WERI-Rb-1 (cell line): ENCODE data around the gene PRR3.

Experiments
- DNase-seq: peaks from one replicate; pipeline ENCODE4 v3.0.0-alpha.2; 2020
- H3K27ac ChIP-seq: fragments of 250-450 bp; sonication (Bioruptor Pico); 2 replicates; pipeline ENCODE4 v1.5.1; 2020; ENCODE audit warnings: mild to moderate bottlenecking, moderate library complexity
- H3K27me3 ChIP-seq: fragments of 250-450 bp; sonication (Bioruptor Pico); 2 replicates; pipeline ENCODE4 v1.5.1; 2021; ENCODE audit warnings: mild to moderate bottlenecking, low read depth, moderate library complexity; ENCODE audit not compliant: insufficient read depth, severe bottlenecking
- H3K36me3 ChIP-seq: fragments of 250-450 bp; sonication (Bioruptor Pico); 2 replicates; pipeline ENCODE4 v1.5.1; 2020; ENCODE audit warnings: mild to moderate bottlenecking, moderate library complexity
- H3K4me3 ChIP-seq: 2 replicates; pipeline ENCODE4 v1.5.1; 2011; ENCODE audit warnings: low read depth, mild to moderate bottlenecking, control low read depth, low read length
- H3K9me3 ChIP-seq: fragments of 250-450 bp; sonication (Bioruptor Pico); 2 replicates; pipeline ENCODE4 v1.5.1; 2021; ENCODE audit warnings: mild to moderate bottlenecking, moderate library complexity; ENCODE audit not compliant: severe bottlenecking
- CTCF ChIP-seq: IDR thresholded peaks from 2 replicates; pipeline ENCODE4 v1.5.1; 2011; ENCODE audit warnings: low read depth, mild to moderate bottlenecking, control low read depth, inconsistent platforms, low read length

PRR3 gene

GRCh38 chr6:30565772-30566171 is 8.7 kb downstream of the PRR3 start:
- Histone ChIP-seq H3K27ac (no peak overlapping the region), H3K27me3 (no peaks in the 10 kb centered on the region)

DNA sequence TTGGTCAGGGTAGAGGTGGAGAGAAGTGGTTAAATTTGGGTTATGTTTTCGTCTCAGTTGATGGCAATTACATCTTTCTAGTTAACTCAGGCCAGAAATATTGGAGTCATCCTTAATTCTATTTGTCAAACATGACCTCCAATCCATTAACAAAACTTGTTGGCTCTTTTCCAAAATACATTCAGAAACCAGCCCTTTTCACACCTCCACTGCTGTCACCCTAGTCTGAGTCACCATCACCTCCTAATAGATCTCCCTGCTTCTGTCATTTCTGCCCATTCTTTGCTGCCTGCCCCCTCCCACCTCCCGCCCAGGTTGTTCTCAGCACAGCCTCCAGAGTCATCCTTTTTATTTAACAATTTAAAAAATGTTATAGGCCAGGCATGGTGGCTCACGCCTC is 11.2 kb downstream of the PRR3 start:
- Histone ChIP-seq H3K27me3 (no peaks in the 10 kb centered on the region), H3K27ac (no peak overlapping the region), H3K4me3 (no peak overlapping the region), H3K36me3 (peaks cover 16% of the 10 kb centered on the region), H3K9me3 (no peaks in the 10 kb centered on the region)
- no peak for TF ChIP-seq CTCF
- no peak for DNase-seq

More at GRCh38 chr6:30565772-30566171, 8.7 kb downstream of the PRR3 start:
- no peak for DNase-seq
- TF ChIP-seq CTCF = no peak
- Histone ChIP-seq H3K36me3 (peaks cover 24% of the 10 kb centered on the region), H3K4me3 (no peak overlapping the region), H3K9me3 (no peaks in the 10 kb centered on the region)

- Histone ChIP-seq H3K9me3 (no peaks in the 10 kb centered on the region), H3K36me3 (peaks cover 34% of the 10 kb centered on the region), H3K4me3 (peak overlapping the region; percentile 73), H3K27me3 (no peaks in the 10 kb centered on the region), H3K27ac (no peak overlapping the region)
- no peak for TF ChIP-seq CTCF
- no peak for DNase-seq
Observed at GRCh38 chr6:30570263-30570662, 13.2 kb downstream of the PRR3 start.

- H3K4me3 ChIP-seq = peak overlapping the region; percentile 73
- DNase-seq = no peak
- H3K27ac ChIP-seq = peak overlapping the region; percentile 23
- no peaks in the 10 kb centered on the region for H3K9me3 ChIP-seq
- no peaks in the 10 kb centered on the region for H3K27me3 ChIP-seq
- TF ChIP-seq CTCF = no peak
- peaks cover 38% of the 10 kb centered on the region for H3K36me3 ChIP-seq
Observed at GRCh38 chr6:30570740-30571074, 13.6 kb downstream of the PRR3 start.

GRCh38 chr6:30571075-30571761 is 14.1 kb downstream of the PRR3 start, which contains the start of gene ABCF1:
Gene ABCF1, plus strand, starts transcription at chr6:30571442. Its CDS starts 46 bp downstream, at chr6:30571488.
- Histone ChIP-seq H3K36me3 (peaks cover 43% of the 10 kb centered on the region), H3K27me3 (no peaks in the 10 kb centered on the region), H3K27ac (peak within 1 kb of the TSS; percentile 95), H3K4me3 (peak within 1 kb of the TSS; percentile 73), H3K9me3 (no peaks in the 10 kb centered on the region)
- DNase-seq = peak; percentile 100
- TF ChIP-seq CTCF = no peak

- no peak for DNase-seq
- Histone ChIP-seq H3K27me3 (no peaks in the 10 kb centered on the region), H3K36me3 (peaks cover 48% of the 10 kb centered on the region), H3K27ac (peak overlapping the region; percentile 95), H3K4me3 (peak overlapping the region; percentile 73), H3K9me3 (no peaks in the 10 kb centered on the region)
- no peak for TF ChIP-seq CTCF
Observed at GRCh38 chr6:30571762-30572082, 14.6 kb downstream of the PRR3 start.
